ENCODE measurements around the gene ACOT7.
"Not testable (repeated sequence)": the region's sequence is repeated elsewhere in the genome, so short reads cannot be mapped to it uniquely, and the experiment has no call there.

Gene ACOT7

DNA sequence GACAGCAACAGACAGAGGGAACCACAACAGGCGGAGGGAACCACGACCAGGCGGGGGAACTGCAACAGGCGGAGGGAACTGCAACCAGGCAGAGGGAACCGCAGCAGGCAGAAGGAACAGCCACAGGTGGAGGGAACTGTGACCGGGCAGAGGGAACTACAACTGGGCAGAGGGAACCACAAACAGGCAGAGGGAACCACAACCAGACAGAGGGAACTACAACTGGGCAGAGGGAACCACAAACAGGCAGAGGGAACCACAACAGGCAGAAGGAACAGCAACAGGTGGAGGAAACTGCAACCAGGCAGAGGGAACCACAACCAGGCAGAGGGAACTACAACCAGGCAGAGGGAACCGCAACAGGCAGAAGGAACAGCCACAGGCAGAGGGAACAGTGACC is 85.9 kb downstream of the ACOT7 start:
- DNase-seq = not testable (repeated sequence)

DNA sequence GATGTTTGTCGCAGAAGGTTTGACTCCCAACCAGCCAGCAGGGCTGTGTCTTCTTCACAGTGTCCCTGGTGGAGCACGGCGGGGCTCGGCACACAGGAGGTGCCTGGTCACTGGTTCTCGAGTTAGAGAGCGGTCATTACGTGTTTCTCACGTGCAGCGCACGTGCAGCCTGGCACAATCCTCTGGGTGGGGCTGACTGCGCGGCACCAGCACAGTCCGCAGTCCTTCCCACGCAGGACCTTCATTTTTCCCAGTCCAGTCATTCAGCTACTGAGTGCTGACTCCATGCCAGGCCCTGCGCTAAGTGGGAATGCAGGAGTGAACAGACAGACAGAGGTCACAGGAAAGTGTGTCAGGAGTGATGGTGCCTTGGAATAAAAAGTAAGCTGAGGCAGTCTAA is 86.5 kb downstream of the ACOT7 start:
- DNase-seq = no peak

DNA sequence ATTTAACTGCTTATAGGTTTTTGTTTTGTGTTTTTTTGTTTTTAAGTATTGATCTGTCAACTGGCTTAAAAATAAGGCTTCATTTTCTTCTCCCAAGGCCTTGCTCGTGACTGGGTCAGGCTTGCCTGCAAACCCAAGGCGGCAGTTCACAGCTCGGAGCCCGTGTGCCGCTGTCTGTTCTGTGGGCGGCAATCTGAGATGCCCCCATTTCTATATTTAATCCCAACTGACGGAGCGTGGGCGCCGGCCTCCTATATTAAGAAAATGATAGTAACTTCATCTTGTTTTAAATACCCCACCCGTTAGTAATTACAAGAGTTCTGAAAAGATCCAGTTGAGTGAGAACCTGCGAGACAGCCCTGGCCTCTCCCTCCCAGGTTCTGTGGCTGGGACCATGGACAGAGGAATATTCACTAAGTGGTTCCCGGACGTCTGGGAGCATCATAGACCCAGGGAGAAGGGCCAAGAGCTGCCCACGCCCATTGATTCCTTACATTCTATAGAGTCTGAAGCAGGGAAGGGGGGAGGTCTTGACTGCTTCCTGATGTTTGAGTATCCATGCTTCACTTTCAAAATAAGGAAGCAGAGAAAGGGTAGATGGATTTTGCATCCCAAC is 90.1 kb downstream of the ACOT7 start:
- no peak for DNase-seq

DNA sequence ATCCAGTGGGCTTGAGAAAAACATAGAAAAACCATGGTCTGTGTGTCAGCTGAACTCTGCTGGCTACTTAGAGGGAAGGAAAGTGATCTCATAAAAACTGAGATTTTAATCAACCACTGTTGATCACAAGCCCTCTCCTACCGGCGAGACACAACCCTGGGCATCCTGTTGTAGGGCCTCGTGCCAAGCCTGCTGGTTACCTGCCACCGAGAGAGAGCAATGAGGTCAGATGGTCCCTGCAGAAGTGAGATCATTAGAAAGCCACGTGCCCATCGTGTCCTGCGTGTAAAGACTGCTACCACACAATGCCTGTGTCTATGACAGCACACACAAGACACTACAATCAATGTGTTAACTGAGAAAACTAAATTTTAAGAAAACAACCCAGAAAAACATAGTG is 91.0 kb downstream of the ACOT7 start:
- DNase-seq = no peak

DNA sequence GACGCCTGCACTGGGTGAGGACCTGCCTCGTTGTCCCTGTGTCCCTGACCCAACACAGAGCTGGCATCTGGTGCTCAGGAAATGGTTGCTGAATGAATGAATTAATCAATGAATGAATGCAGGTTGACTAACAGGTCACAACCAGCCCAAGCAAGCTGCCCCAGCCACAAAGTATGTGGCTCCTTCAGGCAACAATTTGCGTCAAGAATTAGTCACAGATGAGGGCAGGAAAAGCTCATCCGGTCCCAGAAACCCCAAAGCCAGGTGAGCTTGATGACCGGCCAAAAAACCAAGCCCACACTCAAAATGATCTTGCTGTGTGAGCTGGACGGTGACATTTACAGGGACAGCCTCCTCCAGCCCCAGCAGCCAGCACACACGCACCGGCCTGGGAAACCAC is 92.0 kb downstream of the ACOT7 start:
- no peak for DNase-seq

DNA sequence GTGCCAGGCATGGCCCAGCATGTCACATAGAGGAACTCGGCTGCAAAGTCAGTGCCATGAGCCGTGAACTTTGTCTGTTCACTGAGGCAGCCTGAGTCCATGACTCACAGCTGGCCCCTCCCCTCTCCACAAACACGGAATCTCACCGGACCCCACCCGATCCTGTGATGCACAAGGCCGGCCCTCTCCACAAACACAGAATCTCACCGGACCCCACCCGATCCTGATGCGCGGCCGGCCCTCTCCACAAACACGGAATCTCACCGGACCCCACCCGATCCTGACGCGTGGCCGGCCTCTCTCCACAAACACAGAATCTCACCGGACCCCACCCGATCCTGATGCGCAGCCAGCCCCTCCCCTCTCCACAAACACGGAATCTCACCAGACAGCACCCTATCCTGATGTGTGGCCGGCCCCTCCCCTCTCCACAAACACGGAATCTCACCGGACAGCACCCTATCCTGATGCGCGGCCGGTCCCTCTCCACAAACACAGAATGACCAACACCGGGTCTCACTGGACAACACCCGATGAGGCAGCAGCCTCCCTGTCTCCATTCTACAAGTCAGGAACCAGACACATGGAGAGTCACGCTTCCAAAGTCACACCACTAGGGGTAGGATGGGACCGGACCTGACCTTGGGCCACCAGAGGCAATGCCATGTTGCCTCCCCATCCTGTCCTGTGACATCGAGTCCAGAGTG is 93.1 kb downstream of the ACOT7 start:
- DNase-seq = no peak

DNA sequence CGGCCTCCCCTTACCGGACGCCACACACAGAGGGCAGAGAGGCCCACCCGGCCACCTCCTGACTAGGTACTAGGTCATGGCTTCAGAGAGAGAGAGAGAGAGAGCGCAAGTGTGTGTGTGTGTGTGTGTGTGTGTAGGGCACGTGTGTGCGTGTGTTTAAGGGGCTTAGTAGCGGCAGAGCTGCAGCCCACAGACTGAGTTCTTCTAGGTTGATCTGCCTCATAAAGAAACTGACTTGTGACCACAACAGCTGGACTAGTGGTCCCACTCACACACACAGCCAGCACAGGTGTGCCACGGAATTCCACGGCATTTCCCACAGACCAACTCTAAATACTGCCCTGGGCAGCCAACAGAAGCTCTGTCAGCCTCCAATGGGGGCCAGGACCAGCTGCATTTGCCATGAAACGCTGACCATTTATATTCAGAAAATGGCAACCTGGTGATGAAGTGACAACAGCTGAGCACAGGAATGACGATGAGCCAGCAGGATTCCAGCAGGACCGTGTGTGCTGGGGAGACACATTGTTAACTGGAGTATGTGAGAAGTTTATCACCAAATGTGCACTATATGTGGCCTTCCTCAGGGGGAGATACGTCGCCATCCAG is 93.9 kb downstream of the ACOT7 start:
- no peak for DNase-seq

DNA sequence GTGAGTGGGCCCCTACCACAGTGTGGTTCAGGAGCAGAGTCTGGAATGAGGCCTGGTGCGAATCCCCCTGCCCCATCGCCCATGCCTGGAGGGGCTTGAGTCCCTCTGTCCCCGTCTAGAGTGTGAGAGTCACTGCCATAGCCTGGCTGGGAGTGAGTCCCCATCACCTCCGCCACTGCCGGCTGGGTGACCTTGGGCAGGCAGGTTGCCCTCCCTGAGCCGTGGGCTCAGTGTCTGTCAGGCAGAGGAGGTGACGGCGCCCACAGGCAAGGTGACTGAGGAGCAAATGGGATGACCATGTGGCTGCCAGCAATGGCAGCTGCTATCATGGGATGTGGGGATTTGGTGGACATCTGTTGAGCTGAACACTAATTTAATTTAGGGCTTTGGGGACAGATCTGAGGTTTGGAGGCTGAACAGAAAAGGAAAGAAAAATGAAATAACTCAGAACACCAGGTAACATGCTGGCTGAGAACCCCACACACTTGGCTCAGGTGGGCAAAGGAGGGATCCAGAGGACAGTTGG is 94.6 kb downstream of the ACOT7 start:
- no peak for DNase-seq

DNA sequence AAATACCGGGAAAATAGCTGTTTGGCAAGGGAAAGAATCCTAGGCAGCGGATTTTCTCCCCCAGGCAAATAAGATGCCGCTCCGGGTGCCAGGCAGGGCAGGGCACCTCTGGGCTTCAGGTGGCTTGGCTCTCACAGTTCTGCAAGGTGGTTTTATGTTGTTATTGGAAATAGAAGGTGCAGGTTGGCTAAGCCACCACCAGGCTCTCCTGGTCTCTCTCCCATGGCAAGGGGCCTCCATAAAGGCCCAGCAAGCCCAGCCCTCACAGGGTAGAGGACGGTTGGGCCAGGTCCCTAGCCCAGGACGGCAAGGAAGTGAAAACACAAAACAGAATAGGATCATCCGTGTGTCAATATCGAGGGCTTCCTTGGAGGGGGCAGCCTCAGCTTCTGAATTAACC is 95.0 kb downstream of the ACOT7 start:
- DNase-seq = no peak

DNA sequence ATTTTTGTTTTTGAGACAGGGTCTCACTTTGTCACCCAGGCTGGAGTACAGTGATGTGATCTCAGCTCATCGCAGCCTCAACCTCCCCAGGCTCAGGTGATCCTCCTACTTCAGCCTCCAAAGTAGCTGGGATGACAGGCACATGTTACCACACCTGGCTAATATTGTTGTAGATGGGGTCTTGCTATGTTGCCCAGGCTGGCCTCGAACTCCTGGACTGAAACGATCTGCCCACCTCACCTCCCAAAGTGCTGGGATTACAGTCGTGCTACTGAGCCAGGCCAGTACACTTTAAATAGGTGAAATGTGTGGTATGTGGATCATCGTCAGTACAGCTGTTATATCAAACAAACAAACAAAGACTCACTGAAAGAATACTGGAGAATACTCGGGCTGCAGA is 97.7 kb downstream of the ACOT7 start:
- no peak for DNase-seq

DNA sequence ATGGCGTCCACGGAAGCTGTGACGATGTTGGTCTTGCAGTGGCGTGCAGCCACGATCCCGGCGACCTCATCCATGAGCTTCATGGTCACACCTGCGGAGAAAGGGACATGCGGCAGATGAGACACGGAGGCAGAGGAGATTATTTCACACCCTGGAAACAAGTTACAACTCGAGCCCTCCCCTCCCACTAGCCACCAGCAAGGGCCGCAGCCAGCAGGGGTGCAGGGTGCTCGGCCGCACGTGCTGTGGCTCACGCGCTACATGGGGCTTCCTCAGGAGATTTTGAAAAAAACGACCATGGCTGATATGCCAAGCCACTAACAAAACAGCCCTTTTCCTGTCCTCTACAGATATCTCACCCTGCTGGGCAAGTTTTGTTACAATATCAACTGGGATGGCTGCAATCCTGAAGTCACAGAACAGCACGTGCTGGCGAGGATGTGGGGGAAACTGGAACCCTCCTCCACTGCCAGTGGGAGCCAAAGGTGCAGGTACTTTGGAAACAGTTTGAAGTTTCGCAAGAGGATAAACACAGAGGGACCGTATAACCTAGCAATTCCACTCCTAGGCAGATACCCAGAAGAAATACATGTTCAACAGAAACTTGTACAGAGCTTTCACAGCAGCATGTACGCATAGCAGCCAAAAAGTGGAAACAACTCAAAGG is 98.5 kb downstream of the ACOT7 start:
- no peak for DNase-seq

DNA sequence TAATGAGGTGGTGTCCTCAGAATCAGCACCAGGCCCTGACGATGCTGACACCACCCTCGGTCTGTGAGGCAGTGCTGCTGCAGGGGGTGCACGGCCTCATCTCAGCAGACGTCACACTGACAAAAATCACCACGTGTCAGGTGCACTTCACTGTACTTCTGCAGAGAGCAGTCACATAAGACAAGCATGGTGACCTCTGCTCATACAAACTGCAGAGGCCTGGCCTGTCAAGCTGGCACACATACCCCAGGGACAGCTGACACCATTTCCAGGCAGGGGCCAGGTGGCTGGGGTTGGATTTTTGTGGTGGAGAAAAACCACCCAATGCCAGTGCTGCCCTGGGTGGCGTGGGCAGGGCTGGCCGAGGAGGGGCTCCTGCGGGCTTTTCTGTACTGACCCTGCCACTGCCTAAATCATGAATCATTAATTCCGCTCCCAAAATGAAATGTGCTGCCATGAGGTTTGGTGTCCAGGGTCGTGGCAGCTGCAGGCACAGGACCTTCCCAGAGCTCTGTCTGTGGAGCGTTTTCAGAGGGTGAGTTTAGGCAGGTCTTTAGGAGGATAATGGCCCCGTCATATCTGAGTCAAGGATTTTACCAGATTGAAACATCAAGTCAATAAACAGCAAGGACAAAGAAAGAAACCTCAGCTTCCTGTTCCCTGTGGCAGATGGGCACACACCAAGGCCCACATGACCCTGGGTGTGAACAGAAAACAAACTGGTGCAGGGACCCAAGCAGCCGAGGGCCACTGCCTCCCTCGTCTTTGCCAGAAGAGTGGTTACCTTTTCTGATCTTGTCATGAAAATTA is 99.3 kb downstream of the ACOT7 start:
- DNase-seq = no peak

DNA sequence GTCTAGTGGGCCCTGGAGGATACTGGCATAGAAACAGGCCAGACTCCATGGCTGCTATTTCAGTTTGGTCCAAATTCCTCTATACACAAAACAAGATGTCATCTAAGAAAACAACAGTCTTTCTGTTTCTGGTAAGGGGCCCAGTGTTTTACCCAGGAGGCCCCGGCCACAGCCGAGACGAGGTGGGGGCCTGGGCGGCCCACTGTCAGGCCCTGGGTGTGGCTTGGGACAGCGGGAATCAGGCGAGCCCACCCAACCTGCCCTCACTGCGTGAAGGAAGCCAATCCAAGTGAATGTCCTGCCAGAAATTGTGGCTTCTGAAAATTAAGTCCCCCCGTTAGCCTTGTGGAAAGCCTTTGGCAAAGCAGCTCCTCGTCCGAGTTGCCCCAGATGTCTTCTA is 101.5 kb downstream of the ACOT7 start:
- no peak for DNase-seq

DNA sequence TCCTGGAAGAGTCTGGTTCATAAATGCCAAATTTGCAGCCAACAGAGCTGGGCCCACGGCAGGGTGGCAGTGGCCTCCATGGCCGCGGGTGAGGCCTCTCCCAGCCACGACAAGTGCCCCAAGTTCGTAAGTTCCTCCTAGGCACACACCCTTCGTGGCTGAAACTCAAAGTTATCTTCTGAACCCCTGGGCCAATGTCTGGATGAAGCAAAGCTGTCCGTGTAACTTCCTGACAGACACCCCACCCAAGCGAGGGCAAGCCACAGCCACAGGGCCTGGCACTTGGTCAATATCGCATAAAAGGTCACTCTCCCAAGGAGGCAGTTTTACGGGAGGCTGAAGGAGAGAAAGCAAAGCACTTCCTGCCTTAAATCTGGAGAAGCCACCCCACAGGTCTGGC is 104.9 kb downstream of the ACOT7 start:
- no peak for DNase-seq

DNA sequence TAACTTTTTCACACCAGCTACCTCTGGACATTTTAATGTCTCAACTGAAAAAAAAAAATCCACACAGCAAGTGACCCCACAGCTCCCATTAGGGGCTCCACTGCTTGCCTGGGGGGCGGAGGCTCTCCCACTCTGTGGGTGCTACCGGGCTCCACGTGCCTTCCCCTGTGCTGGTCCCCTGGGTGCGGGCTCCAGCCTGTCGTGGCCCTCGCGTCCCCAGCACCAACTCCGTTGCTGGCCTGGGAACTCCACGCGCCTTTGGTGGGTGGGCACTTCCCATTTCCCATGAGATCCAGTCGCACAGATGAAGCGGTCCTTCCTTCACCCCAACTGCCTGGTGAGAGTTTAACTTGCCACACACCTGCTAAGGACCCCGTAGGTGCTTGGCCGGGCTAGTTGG is 105.5 kb downstream of the ACOT7 start:
- no peak for DNase-seq

DNA sequence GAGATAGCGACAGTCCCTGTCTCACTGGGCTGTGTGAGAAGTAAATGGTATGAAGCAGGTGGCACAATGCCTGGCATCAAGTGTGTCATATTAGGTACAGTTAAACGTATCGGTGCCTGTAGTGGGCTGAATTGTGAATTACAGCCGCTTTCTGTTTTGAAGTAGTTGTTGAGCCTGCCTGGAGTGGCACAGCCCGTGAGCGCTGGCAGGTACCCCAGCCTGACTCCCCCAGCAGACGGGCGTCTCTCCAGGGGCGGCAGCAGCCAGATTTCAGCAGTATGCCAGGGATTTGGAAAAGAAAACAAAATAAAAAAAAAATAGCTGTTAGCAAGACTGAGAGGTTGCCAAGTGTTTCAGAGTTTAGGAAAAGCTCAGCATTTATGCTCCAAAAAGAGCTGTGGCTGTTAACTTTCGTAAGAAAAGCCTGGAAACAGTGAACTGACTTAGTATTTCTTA is 106.1 kb downstream of the ACOT7 start:
- DNase-seq = no peak

DNA sequence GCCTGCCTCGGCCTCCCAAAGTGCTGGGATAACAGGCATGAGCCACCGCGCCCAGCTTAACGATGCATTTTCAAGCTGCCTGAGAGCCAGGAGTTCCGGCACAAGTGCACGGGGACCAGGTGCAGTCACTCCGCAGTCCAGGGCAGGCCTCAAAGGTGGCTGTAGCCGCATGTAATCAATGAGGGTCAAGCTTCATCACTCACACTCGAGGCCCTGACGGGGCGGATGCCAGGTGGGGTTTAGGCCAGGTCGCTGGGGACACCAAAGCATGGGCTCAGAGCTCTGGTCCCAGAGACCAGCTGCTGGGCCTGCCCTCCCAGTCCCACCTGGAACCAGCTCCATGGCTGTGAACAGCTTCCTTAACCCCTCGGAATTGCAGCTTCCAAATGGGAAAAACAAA is 106.5 kb downstream of the ACOT7 start:
- DNase-seq = no peak

DNA sequence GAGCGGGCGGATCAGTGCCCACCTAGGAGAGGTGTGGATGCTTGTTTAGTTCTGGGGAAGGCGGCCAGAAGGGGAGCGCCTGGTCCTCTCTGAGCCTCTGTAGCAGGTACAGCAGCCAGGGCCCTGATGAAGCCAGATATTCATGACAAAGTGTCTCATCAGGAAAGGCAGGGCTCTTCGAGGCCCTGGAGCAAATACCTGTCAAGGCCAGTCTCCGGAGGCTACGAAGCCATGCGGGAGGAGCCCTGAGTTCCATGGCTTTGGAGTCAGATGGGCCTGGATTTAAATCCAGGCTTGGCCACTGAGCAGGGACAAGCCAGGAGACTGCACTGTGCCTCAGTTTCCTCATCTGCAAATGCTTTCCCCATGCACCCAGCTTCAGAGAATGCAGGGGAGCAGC is 107.3 kb downstream of the ACOT7 start:
- no peak for DNase-seq

DNA sequence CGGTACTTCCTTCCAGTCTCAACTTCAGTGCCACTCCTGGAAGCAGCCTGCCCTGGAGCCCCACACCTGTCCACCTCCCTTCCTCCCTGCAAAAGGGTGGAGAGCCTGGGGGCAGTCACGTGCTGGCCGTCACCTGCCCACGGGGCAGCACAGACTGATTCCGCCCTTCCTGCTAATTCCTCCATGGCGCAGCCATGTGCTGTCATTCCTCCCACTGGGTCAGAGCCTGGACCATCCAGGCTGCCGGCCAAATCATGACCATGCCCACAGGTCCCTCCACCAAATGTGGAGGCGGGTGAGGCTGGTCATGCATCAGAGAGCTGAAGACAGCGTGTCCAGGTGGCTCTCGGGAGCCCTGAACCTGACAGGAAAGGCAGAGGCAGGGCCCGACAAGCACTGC is 108.2 kb downstream of the ACOT7 start:
- DNase-seq = no peak

DNA sequence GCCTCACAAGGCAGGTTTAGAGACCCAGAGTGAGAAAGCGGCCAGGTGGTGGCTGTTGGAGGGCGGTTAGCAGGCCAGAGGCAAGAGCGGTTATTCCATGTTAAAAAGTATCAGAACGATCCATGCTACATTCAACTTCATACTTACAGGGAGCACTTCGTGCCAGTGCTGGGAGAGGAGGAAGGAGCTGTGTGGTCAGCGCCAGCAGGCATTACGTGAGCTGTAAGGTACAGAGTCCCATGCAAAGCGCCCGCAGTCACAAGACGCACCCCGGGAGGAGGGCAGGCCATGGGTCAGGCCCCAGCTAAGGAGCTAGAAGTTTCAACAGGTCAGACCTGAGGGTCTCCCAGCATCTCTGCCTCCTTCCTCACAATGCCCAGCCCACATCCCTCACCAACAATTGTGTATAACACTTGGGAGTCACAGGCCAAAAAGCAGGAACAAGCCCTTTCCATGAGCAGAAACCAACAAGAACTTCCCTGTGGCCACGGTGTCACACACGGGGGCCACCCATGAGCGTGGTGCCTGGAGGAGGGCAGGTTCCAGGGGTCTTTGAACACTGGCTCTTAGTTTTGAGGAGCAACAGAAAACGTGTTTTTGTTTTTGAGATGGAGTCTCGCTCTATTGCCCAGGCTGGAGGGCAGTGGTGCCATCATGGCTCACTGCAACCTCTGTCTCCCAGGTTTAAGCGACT is 110.8 kb downstream of the ACOT7 start:
- no peak for DNase-seq

DNA sequence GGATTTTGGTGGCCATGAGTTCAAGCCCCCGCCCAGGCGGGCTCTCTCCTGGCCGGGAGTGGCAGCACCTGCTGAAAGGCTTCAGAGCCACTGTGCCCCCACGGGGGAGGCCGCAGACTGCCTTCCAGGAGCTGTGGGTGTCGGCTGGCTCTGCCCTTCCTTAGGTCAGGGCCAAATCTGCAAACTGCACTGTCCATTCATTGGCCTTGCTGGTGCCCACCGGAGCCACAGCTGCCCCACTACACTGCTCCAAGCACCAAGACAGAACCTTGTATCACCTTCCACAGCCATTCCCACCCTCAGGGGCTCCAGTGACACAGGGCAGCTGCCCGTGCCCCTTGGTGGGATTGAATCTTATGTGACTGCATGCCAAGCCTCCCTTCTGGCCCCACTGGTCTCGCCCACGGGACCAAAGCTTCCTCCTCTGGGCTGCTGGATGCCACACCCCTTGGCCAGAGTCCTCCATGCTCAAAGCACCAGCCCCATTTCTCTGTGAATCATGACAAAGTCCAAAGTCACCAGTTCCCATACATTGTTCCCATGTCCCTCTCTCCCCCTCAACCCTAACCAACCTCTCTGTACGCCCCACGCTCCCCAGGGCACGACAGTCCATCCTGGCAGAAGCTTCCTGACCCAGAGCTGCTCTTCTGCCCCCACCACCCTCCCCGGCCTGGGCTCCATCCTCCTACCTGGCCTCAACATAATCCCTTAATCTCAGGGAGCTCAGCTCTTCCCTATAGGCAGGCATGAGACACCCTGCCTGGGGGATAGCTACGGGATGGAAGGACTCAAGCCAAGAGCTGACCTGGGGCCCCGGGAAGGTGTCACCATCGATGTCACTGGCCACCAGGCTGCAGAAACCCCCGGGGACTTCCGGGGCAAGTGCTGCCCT is 111.8 kb downstream of the ACOT7 start:
- DNase-seq = no peak

Measured in T-helper 1 cell (primary cell).